ENCODE data around the gene FOXN3.
"Not testable (repeated sequence)": the region's sequence is repeated elsewhere in the genome, so short reads cannot be mapped to it uniquely, and the experiment has no call there.

FOXN3 gene

GRCh38 chr14:89160437-89160836 is 256.6 kb downstream of the FOXN3 start:
- Histone ChIP-seq H3K27me3 (no peaks in the 10 kb centered on the region), H3K9me3 (no peaks in the 10 kb centered on the region), H3K36me3 (peaks cover 22 to 37% (median 34%) of the 10 kb centered on the region in 3 donors), H3K4me3 (no peak overlapping the region), H3K27ac (no peak overlapping the region), H3K4me1 (peaks cover 0 to 21% (median 13%) of the 10 kb centered on the region in 4 donors)
- intact Hi-C loops (cut with DNase I; ENCODE audit: low total_unique reads) = loop anchor here (10.0 kb wide), 1 partner anchor 254 kb away; the partner anchor contains the start of gene FOXN3
- no peak for DNase-seq
- TF ChIP-seq, protein P1, sequence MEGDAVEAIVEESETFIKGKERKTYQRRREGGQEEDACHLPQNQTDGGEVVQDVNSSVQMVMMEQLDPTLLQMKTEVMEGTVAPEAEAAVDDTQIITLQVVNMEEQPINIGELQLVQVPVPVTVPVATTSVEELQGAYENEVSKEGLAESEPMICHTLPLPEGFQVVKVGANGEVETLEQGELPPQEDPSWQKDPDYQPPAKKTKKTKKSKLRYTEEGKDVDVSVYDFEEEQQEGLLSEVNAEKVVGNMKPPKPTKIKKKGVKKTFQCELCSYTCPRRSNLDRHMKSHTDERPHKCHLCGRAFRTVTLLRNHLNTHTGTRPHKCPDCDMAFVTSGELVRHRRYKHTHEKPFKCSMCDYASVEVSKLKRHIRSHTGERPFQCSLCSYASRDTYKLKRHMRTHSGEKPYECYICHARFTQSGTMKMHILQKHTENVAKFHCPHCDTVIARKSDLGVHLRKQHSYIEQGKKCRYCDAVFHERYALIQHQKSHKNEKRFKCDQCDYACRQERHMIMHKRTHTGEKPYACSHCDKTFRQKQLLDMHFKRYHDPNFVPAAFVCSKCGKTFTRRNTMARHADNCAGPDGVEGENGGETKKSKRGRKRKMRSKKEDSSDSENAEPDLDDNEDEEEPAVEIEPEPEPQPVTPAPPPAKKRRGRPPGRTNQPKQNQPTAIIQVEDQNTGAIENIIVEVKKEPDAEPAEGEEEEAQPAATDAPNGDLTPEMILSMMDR (IDR thresholded peaks at IDR 0.05) = no peak

DNA sequence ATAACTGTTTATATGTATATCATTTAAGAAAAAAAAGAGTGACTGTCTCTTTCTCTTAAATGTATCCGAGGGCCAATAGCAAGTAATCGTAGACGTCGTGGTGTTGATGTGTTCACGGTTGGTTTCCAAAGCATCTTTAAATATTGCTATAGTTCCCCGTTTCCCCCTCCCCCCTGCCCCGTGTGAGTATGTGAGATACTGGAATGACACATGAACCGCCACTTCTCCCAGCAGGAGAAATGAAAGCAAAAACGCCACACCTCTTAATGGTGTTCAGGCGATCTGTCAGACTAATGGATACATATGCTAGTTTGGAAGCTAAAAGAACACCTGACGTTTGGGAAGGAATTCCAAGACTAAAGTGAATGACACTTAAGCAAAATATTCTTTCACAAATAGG is 258.3 kb downstream of the FOXN3 start:
- Histone ChIP-seq H3K27ac (no peak overlapping the region), H3K4me1 (peaks cover 0 to 4% (median 0%) of the 10 kb centered on the region in 4 donors), H3K9me3 (no peaks in the 10 kb centered on the region), H3K4me3 (no peak overlapping the region), H3K36me3 (peaks cover 28 to 37% (median 34%) of the 10 kb centered on the region in 3 donors), H3K27me3 (no peaks in the 10 kb centered on the region)
- intact Hi-C loops (cut with DNase I; ENCODE audit: low total_unique reads) = no loop called here
- TF ChIP-seq, protein P1 (IDR thresholded peaks at IDR 0.05) = no peak
- no peak for DNase-seq

GRCh38 chr14:89158104-89158503 is 258.9 kb downstream of the FOXN3 start:
- intact Hi-C loops (cut with DNase I; ENCODE audit: low total_unique reads) = not testable (repeated sequence)

DNA sequence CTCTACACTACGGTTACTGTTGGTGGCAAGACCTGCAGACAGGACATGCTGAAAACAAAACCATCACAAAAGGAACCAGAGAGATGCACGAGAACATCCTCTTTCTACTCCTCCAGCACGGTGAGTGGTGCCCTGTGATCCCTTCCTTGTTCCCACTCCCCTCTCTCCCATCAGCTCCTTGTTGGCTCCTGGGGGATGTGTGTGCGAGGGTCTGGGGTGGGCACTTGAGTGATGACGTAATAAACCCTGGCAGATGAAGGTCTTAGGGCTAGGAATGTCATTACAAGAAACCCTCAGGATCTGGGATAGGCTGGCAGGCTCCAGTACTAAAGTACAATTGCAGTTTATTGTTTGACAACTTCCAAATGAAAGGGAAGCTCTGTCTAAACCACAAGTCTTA is 261.5 kb downstream of the FOXN3 start:
- H3K27ac ChIP-seq = no peak overlapping the region
- H3K9me3 ChIP-seq = no peaks in the 10 kb centered on the region
- TF ChIP-seq, protein P1 (IDR thresholded peaks at IDR 0.05) = no peak
- no peak for DNase-seq
- intact Hi-C loops (cut with DNase I; ENCODE audit: low total_unique reads) = no loop called here
- no peak overlapping the region for H3K4me3 ChIP-seq
- peaks cover 0 to 4% (median 0%) of the 10 kb centered on the region in 4 donors for H3K4me1 ChIP-seq
- peaks cover 10 to 17% (median 10%) of the 10 kb centered on the region in 3 donors for H3K36me3 ChIP-seq
- no peaks in the 10 kb centered on the region for H3K27me3 ChIP-seq

More at GRCh38 chr14:89158104-89158503, 258.9 kb downstream of the FOXN3 start:
- not testable (repeated sequence) for H3K4me1 ChIP-seq, H3K27ac ChIP-seq, H3K4me3 ChIP-seq, H3K9me3 ChIP-seq, DNase-seq, H3K27me3 ChIP-seq
- peaks cover 26 to 34% (median 34%) of the 10 kb centered on the region in 3 donors for H3K36me3 ChIP-seq

DNA sequence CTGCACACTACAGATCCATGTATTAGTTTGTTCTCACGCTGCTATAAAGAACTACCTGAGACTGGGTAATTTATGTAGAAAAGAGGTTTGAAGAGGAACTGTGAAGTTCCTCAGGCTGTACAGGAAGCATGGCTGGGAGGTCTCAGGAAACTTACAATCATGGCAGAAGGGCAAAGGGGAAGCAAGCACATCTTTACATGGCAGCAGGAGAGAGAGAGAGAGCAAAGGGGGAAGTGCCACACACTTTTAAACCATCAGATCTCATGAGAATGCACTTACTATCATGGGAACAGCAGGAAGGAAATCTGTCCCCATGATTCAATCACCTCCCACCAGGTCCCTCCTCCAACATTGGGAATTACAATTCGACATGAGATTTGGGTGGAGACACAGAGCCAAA is 265.3 kb downstream of the FOXN3 start:
- H3K9me3 ChIP-seq; H3K4me1 ChIP-seq; H3K27me3 ChIP-seq; H3K4me3 ChIP-seq; DNase-seq; intact Hi-C loops (cut with DNase I; ENCODE audit: low total_unique reads); H3K27ac ChIP-seq: not testable (repeated sequence)
- peaks cover 6 to 10% (median 7%) of the 10 kb centered on the region in 3 donors for H3K36me3 ChIP-seq

- Histone ChIP-seq H3K4me3 (no peak overlapping the region), H3K27ac (no peak overlapping the region), H3K27me3 (no peaks in the 10 kb centered on the region), H3K4me1 (no peaks in the 10 kb centered on the region), H3K9me3 (no peaks in the 10 kb centered on the region), H3K36me3 (no peaks in the 10 kb centered on the region)
- DNase-seq = no peak
- intact Hi-C loops (cut with DNase I; ENCODE audit: low total_unique reads) = no loop called here
- TF ChIP-seq, protein P1 (IDR thresholded peaks at IDR 0.05) = no peak
These were observed 270.8 kb downstream of the FOXN3 start for GRCh38 chr14:89146274-89146673.

DNA sequence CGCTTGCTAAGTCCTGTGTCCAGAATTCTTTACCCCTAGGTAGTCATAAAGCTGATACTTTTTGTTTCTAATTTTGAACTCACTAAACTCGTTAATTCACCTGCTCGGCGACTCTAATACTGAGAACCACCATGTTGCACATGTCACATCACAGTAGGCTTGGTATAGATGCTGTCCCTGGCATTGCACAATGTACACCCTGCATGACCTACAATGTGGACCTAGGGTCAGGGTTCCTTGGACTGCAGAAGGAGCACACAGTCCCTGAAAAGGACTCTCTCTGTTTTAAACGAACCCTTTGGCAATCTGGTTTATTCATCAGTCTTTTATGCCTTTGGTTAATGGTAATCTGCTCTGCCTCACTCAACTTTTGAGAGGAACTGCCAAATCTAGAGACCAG is 272.4 kb downstream of the FOXN3 start:
- H3K27me3 ChIP-seq = no peaks in the 10 kb centered on the region
- intact Hi-C loops (cut with DNase I; ENCODE audit: low total_unique reads) = no loop called here
- TF ChIP-seq, protein P1 (IDR thresholded peaks at IDR 0.05) = no peak
- no peaks in the 10 kb centered on the region for H3K9me3 ChIP-seq
- H3K36me3 ChIP-seq = no peaks in the 10 kb centered on the region
- no peaks in the 10 kb centered on the region for H3K4me1 ChIP-seq
- no peak for DNase-seq
- no peak overlapping the region for H3K4me3 ChIP-seq
- no peak overlapping the region for H3K27ac ChIP-seq
